Measurements from ENCODE around the gene KLK4. TPM values are rescaled to one million over a fixed set of nuclear protein-coding genes. Genes with fewer than 3 reads are reported as not detected.

KLK4 gene
- total and polyA plus RNA-seq, 8 donors, result not detected

GRCh38 chr19:50899569-50899968 is 11.6 kb downstream of the KLK4 start:
- no peaks in the 10 kb centered on the region for H3K9me3 ChIP-seq
- H3K4me3 ChIP-seq, result no peak overlapping the region
- DNase-seq, result no peak
- WGBS, 5 donors, result 81 to 89% (median 86%) methylated on average over 3 of the region's 3 CpGs
- no peaks in the 10 kb centered on the region for H3K4me1 ChIP-seq
- no peak overlapping the region for H3K27ac ChIP-seq
- no peaks in the 10 kb centered on the region for H3K36me3 ChIP-seq
- TF ChIP-seq POLR2AphosphoS5 (IDR thresholded peaks at IDR 0.05) (no peak), EP300 (IDR thresholded peaks at IDR 0.05) (no peak), POLR2A (IDR thresholded peaks at IDR 0.05) (no peak), CTCF (IDR thresholded peaks at IDR 0.05) (no peak)
- intact Hi-C loops (cut with DNase I; ENCODE audit: low total_unique reads), result no loop called here
- H3K27me3 ChIP-seq, result peaks cover 0 to 59% (median 0%) of the 10 kb centered on the region in 3 donors

- H3K27ac ChIP-seq, result no peak overlapping the region
- H3K4me1 ChIP-seq, result no peaks in the 10 kb centered on the region
- intact Hi-C loops (cut with DNase I; ENCODE audit: low total_unique reads), result no loop called here
- H3K36me3 ChIP-seq, result no peaks in the 10 kb centered on the region
- H3K9me3 ChIP-seq, result no peaks in the 10 kb centered on the region
- no peak for DNase-seq
- H3K27me3 ChIP-seq, result peaks cover 0 to 52% (median 0%) of the 10 kb centered on the region in 3 donors
- H3K4me3 ChIP-seq, result no peak overlapping the region
- 71 to 79% (median 76%) methylated on average over 4 of the region's 4 CpGs for WGBS, 5 donors
- TF ChIP-seq POLR2A (IDR thresholded peaks at IDR 0.05), result no peak
- no peak for TF ChIP-seq EP300 (IDR thresholded peaks at IDR 0.05)
- TF ChIP-seq CTCF (IDR thresholded peaks at IDR 0.05), result no peak
- TF ChIP-seq POLR2AphosphoS5 (IDR thresholded peaks at IDR 0.05), result no peak
These were observed 13.2 kb downstream of the KLK4 start for GRCh38 chr19:50898018-50898417.

- TF ChIP-seq POLR2A (IDR thresholded peaks at IDR 0.05) (no peak), CTCF (IDR thresholded peaks at IDR 0.05) (no peak), EP300 (IDR thresholded peaks at IDR 0.05) (no peak), POLR2AphosphoS5 (IDR thresholded peaks at IDR 0.05) (no peak)
- Histone ChIP-seq H3K27me3 (peaks cover 0 to 55% (median 0%) of the 10 kb centered on the region in 3 donors), H3K36me3 (no peaks in the 10 kb centered on the region), H3K4me1 (no peaks in the 10 kb centered on the region), H3K4me3 (no peak overlapping the region), H3K27ac (no peak overlapping the region), H3K9me3 (no peaks in the 10 kb centered on the region)
- WGBS, 5 donors, result 69 to 84% (median 81%) methylated on average over 1 to 3 of the region's 3 CpGs
- intact Hi-C loops (cut with DNase I; ENCODE audit: low total_unique reads), result no loop called here
- DNase-seq, result no peak
These were observed 13.6 kb downstream of the KLK4 start for GRCh38 chr19:50897612-50898011.

- H3K36me3 ChIP-seq, result no peaks in the 10 kb centered on the region
- no peak for DNase-seq
- H3K4me1 ChIP-seq, result no peaks in the 10 kb centered on the region
- peaks cover 0 to 59% (median 0%) of the 10 kb centered on the region in 3 donors for H3K27me3 ChIP-seq
- H3K27ac ChIP-seq, result no peak overlapping the region
- H3K4me3 ChIP-seq, result no peak overlapping the region
- no peaks in the 10 kb centered on the region for H3K9me3 ChIP-seq
- no peak for TF ChIP-seq EP300 (IDR thresholded peaks at IDR 0.05)
- TF ChIP-seq POLR2A (IDR thresholded peaks at IDR 0.05), result no peak
- no peak for TF ChIP-seq POLR2AphosphoS5 (IDR thresholded peaks at IDR 0.05)
- no peak for TF ChIP-seq CTCF (IDR thresholded peaks at IDR 0.05)
- 48 to 79% (median 60%) methylated on average over 2 to 3 of the region's 3 CpGs for WGBS, 5 donors
- intact Hi-C loops (cut with DNase I; ENCODE audit: low total_unique reads), result no loop called here
These were observed 14.0 kb downstream of the KLK4 start for GRCh38 chr19:50897191-50897607.
